ENCODE results near the gene ARHGEF10L.
A peak's percentile ranks its signal among the peaks of the same experiment; 100 is the strongest.

The ARHGEF10L gene

DNA sequence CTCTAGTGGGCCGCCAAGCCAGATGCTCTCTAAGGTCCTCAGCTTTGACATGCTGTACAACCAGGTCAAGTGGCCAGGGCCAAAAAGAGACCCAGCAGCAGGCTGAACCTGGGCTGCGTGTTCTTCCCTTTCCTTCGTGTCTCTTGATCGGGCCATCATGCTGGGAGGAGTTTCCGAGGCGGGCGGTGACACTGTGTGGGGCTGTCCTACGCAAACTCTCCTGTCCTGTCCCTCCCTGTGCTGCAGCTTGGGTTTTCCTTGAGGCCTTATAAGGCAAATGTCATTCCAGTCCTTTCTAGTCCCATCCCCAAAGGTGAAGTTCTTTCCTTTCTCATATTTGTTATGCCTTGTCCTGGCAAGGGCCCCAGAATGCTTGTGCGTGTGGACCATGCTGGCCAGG, 56.7 kb downstream of the ARHGEF10L start:
- DNase-seq, result no peak

DNA sequence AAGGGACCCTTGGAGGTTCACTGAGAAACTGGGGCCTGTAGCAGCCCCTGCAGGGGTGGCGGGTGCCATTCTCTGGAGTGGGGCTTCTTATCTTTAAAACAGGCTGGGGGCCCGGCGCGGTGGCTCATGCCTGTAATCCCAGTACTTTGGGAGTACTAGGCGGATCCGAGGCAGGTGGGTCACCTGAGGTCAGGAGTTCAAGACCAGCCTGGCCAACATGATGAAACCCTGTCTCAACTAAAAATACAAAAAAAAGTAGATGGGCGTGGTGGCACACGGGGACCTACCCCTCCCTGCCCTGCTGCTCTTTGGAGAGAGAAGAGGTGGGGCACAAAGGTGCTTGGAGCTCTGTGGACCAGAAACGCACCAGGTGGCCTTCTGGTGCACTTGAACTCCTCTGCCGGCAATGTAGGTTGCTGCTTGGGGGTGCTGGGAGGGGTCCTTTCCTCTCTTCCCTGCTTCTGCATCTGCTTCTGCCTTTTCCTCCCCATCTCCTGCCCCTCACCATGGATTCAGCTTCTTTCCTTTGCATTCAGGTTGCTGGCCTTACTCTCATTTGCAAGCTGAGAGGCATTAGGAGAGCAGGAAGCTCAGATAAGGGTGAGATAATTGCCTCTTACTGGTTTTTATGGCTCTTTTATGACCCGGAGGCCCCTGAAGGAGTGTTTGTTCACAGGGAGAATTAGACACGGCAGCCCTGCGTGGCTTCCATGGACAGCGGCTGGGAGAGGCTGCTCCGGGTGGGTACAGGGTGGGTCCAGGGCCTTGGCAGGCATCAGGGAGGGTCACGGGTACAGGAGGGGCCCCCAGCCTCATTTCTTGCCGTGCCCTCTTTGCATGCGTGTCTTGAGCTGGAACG, 57.4 kb downstream of the ARHGEF10L start:
- no peak for DNase-seq

DNA sequence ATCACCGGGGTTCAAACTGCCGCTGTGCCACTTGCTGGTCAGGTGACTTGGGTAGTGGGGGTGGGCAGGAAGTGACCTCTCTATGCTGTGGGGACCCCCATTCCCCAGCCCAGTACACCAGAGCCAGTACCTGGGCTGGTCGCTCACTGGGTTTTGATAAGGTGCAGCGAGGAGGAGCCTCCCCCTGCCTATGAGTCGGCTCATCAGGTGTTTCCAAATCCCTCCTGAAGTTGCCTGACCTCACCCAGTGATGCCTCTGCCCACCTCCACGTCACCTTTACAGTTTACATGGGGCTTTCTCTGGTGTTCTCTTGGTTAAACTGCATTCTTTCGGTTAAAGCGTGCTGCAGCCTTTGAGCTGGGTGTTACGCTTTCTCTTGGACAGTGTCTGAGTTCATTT, 58.2 kb downstream of the ARHGEF10L start:
- DNase-seq, result no peak

DNA sequence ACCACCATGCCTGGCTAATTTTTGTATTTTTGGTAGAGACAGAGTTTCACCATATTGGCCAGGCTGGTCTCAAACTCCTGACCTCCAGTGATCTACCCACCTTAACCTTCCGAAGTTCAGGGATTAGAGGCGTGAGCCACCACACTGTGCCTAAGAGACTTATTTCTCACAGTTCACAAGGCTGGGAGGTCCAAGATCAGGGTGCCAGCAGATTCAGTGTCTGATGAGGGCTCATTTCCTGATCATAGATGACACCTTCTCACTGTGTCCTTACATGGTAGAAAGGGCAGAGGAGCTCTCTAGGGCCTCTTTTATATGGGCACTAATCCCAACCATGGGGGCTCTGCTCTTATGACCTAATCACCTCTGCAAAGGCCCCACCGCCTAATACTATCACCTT, 58.8 kb downstream of the ARHGEF10L start:
- no peak for DNase-seq

DNA sequence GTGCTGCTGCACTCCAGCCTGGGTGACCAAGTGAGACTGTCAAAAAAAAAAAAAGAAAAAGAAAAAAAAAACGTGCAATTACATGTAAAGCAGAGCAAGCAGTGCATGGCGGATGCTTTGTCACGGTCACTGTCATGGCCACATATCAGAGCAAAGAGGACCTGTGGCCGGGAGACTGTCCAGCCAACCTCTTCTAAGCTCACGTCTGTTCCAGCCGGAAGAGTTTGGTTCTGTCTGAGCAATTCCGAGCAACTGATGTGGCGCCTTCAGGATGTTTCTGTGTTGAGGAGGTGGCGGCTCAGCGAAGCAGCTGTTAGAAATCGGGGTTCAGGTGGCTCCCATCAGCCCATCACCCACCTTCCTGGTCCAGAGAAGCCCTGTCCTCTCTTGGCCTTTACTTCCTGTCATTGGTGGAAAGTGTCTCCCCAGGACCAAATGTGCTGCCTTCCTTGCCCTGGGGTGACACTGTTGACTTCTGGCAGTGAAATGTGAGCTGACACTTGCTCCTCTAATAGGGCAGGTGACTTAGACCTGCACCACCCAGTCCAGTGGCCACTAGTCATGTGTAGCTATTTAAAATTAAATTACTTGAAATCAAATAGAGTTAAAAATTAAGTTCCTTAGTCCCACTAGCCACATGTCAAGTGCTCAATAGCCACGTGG, 59.9 kb downstream of the ARHGEF10L start:
- DNase-seq, result no peak

DNA sequence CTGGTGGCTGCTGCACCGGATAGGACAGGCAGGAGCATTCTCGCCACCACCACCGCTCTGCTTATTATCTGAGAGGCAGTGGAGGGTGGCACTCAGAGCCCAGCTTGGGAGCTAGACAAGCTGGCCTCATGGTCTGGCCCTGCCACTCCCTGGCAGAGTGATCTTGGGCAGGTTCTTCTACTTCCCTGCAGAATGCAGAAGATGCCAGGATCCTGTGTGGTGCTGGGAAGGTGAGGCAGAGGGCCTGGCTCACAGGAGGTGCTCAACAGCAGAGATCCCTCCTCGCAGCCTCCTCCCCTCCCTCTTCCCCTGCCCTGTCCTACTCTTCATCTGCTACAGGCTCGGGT, 60.4 kb downstream of the ARHGEF10L start:
- DNase-seq, result no peak

DNA sequence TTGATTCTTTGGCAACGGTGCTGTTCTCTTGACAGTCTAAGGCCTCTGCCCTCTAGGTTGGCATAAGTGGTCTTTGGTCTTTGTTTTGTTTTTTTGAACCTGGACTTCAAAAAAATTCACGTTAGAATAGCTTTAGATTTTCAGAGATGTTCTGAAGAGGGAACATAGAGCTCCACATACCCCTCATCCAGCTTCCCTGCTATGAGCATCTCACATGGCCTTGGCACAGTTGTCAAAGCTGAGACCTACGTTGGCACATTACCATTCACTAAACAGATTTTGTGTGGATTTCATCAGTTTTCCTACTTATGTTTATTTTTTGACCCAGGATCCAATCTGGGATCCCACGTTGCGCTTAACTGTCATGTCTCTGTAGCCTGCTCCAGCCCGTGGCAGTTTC, 60.8 kb downstream of the ARHGEF10L start:
- no peak for DNase-seq

DNA sequence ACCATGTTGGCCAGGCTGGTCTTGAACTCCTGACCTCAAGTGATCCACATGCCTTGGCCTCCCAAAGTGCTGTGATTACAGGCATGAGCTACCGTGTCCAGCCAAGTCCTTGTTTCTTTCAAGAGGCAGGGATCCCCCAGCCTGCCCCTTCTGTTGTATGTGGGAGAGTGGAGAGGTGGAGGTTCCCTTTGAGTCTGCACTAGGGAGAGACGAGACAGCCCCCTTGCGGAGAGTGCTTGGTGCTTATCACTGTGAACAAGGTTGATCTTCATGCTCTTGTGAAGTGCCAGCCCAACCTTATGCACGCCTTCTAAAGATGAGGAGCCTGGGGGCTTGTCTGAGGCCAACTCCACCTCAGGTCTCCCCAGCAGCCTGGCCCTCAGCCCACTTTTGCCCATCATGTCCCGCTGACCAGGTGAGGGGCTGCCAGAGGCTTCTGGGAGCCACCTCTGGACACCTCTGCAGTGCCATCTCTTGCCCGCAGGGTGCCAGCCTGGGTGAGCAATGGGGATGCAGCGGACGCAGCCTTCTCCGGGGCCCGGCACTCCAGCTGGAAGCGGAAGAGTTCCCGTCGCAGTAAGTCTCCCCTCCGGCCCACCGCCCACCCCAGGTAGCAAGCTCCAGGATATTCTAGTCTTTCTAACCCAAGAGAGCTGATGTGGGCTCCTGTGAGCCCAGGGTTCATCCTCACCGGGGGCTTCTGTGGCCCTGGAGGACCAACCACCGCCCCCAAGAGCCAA, 62.3 kb downstream of the ARHGEF10L start:
- no peak for DNase-seq

DNA sequence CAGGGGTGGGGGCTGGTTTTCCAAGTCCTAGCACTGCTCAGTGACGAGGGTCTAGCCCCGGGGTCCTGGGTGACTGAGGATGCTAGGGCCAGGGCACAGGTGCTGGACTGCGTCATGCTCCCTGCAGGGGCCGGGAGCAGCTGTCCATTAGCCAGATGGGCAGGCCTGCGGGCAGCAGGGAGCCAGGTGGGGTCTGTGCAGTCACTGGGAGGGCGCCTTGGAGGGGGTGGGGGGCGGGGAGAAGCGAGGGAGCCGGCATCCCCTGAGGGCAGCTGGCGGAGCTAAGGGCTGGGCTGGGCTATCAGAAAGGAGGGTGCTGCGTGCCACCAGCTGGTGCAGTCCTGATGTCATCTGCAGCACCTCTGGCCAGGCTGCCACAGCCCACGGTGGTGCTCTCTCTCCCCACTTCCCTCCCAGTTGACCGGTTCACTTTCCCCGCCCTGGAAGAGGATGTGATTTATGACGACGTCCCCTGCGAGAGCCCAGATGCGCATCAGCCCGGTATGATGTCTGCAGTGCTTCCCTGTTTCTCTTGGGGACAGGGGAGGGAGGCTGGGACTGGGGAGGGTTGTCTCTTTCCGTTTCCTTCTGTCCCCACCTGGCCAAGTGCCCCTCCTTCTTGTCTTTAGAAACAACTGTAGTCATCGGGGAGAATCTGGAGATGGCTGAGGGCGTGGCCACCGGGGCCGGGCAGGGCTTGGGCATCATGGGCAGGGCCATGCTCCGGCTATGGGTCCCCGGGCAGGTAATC, 63.8 kb downstream of the ARHGEF10L start:
- DNase-seq, result no peak

DNA sequence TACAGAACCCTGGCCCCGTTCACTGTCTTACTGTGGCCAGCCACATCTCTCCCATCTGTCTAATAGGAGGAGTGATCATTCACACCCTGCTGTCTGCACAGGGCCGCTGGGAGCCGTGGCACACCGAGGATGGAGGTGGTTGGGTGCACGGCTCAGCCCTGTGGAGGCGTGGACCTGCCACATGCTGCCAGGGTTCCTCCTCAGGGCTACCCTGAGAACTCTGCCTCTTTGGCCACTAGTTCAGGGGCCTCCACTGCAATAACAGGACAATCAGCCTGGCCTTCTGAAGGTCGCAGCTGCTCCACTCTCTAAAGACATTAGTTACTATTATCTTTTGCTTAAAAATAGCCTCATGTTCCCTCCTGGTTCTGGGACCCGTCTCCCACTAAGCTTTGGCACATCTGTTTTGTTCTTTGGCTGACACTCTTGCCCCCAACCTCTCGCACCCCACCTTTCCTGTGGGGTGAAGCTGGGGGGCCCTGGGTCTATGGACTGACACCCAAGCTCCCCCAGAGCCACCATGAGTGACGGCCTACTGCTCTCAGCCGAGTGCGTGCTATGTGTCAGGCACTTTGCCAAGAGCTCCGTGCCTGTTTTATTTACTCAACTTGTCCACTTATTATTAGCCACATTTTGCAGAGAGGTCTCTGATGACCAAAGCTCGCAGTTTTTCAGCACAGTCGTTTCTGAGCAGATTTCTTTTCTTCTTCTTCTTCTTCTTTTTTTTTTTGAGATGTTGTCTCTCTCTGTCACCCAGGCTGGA, 66.3 kb downstream of the ARHGEF10L start:
- no peak for DNase-seq

DNA sequence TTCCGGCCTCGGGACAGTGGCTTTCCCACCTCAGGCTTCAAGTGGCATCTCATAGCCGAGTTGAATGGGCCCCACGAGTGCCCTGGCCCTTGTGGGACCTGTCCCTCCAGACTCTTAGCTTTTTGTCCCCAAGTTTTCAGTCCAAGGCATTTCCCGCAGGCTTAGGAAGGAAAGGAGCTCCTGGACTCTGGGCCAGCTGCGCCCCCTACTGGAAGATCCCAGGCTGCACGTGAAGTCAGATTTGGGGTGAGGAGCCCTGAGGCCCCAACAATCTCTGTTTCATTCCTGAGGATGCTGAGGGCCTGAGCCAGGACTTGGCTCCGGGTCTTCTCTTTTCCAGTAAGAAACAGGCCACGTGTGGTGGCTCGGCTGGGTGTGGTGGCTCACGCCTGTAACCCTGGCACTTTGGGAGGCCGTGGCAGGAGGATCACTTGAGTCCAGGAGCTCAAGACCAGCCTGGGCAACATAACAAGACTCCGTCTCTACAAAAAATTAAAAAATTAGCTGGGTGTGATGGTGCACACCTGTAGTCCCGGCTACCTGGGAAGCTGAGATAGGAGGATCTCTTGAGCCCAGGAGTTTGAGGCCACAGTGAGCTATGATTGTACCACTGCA, 67.4 kb downstream of the ARHGEF10L start:
- DNase-seq, result peak; percentile 27

DNA sequence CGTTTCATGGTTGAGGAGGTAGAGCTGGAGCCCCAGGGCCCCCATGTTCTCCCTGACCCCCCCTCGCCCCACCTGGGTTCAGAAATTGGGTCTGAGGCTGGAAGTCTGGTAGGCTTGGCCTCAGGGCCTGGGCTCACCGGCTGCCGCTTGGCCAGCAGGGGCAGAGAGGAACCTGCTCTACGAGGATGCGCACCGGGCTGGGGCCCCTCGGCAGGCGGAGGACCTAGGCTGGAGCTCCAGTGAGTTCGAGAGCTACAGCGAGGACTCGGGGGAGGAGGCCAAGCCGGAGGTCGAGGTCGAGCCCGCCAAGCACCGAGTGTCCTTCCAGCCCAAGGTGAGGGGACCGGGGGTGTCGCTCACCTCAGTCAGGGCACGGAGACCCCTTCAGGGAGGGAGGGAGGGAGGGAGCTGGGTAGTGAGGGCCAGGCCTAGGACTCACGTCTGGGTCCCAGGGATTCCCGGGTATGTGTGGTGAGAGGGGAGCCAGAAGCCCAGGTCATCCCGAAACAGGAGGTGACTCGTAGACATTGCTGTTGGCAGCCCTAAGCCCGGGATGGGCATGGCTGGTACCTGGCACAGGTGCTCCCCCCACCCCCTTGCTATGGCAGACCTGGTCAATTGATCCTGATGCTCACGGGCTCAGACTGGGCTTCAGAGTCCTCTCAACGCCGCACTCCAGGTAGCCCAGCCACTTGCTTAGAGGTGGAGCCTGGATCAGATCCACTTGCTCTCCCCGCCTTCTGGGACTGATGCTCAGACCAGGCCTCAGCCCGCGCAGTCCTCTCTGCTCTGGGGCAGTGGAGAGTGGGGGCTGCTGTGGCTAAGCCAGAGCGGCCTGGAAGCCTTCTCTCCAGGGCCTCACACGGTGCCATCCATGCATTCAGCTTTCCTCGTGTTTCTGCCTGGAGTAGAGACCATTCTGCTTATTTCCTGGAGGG, 68.4 kb downstream of the ARHGEF10L start:
- DNase-seq, result no peak

DNA sequence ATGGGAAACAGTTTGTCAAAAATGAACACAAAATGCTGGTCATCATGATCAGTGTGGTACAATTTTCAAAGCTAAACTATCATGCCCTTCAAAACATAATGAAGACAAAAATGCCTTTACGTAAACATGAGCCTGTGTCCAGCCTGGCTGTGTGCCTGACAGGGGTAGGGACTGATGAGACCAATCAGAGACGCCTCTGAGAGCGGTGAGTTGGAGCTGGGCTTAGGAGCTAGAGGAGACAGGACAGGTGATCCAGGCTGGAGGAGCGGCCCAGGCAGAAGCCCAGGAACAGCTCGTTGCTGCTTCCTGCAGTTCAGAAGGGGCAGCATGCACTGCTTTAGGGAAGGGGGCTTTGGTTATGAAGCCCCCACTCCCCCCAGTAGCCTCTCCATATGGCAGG, 70.0 kb downstream of the ARHGEF10L start:
- no peak for DNase-seq

DNA sequence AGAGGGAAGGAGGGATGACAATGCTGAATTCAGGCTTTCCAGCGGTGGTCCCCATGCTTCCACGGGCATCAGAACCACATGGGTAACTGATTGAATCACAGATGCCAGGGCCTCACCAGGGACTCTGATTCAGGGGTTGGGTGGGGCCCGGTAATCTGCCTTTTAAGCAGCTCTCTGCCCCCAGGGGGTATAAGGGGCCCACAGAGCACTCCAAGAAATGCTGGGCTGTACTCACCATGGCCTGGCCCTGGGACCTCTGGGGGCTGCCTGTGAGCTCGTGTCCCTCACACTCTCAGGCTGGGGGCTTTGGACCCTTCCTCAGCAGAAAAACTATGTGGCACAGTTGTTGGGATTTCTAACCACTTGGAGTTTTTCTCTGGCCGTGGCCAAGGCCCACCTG, 70.6 kb downstream of the ARHGEF10L start:
- no peak for DNase-seq

DNA sequence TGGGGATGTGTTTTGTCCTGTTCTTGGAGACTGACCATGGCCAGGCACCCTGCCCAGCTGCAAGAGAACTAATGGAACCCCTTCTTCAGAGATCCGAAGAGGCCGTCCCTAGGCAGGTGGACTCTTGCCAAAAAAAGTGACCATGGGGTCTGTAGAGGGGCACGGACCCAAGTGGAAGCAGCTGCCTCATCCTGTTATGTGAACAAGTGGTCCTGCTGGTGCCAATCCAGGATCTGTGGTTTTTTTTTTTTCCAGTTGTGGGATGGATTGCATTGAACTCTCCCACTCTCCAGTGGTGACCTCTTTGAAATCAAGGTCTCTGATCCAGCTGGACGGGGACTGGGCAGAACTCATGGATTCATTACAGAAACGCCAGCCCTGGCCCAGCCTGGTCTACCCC, 71.2 kb downstream of the ARHGEF10L start:
- no peak for DNase-seq

DNA sequence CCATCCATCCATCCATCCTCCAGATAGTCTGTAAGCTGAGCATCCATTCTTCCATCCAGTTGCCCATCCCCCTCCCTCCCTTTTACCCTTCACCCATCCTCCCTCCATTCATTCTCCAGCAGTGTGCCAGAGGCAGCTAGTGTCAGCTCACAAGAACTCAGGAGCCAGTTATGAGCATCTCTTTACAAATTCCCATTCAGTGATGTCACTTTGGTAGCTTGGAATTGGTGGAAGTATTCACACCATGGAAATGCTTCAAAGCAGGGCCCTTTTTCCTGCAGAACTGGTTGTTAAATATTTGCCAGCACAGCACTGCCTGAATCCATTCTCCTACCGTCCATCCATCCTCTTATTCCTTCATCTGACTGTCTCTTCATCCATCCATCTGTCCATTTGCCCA, 72.5 kb downstream of the ARHGEF10L start:
- no peak for DNase-seq

DNA sequence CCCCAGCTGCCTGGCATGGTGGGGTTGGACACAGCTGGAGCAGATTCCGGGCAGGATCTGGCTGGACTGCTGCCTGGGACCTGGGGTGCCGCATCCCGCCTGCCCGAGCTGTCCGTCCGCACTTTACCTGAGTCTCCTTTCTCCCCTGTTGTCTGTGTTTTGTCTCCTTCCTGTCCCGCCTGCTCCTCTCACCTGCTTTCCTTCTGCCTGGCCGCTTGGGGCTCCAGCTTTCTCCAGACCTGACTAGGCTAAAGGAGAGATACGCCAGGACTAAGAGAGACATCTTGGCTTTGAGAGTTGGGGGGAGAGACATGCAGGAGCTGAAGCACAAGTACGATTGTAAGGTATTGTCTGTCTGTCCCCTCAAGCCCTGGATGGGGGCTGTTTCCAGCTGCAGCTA, 73.3 kb downstream of the ARHGEF10L start:
- no peak for DNase-seq

DNA sequence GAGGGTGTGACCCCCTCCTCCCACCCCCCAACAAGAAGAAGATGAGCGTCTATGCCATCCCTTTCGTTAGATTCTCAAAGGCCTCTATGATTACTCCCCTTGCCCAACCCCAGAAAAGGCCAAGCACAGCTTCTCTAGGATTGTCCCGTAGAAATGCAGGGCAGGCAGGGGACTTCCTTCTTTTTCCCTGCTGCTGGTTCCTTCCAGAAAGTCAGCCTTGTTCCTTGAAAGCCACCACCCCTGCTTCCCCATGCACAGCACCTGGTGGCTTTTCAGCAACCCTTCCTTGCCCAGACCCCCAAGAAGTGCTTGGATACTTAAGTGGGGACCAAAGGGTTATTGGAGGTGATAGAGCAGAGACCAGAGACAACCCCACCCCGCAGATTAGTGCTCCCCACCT, 75.1 kb downstream of the ARHGEF10L start:
- no peak for DNase-seq

DNA sequence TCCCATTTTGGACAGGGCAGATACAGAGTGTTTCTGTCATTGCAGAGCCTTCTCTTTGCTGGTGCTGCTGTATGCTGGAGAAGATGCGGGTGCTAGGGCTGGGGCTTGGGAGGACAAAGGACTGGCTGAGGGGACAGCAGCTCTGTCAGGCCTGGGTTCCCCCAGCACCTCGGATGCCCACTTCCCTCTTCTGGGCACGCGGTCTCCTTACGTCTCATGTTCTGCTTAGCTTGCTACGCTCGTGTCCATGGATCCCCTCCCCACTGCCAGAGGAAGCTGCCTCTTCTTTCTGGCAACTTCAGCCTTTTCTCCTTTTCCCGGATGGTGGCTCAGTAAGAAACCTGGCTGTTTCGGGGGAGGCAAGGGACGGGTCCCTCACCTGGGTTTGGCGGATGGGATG, 75.7 kb downstream of the ARHGEF10L start:
- DNase-seq, result no peak

DNA sequence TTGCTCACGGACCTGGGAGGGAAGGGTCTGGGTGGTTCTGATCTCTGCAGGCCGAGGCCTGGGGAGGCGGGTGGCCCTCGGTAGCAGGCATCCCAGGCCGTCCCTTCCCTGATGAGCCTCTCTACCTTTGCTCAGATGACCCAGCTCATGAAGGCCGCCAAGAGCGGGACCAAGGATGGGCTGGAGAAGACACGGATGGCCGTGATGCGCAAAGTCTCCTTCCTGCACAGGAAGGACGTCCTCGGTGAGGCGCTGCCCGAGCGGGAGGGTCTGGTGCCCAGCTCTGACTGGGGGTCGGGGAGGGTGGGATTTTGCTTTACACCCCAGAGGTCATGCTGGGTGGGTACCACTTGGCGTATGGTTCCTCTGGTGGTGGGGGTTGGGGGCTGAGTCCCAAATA, 76.5 kb downstream of the ARHGEF10L start:
- no peak for DNase-seq

DNA sequence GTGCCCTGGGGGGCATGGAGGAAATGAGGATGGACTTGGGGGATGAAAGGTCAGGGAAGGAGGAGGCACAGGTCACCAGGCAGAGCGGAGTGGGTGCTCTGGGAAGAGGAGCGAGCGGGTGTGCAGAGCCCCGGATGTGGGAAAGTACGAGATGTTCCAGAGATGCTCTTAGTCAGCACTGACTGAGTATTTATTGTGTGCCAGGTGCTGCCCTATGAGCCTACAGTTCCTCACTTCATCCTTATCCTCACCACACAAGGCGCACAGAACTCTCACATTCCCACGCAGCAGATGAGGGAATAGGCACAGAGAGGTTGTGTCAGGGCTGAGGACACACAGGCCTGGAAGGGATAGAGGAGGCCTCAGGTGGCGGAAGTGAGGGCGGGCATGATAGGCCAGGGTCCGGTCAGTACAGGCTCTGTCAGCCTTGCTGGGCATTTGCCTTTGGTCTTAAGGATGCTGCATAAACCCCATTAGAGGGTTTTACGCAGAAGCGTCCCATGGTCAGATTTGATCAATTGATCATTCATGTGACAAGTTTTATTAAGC, 77.3 kb downstream of the ARHGEF10L start:
- no peak for DNase-seq

All from activated CD8-positive, alpha-beta memory T cell treated with anti-CD3 and anti-CD28 coated beads, Interleukin-2, amount 50 U/mL, for 4 hours (primary cell).